Measurements from ENCODE around the gene RASA4B. TPM values are rescaled to one million over a fixed set of nuclear protein-coding genes. Genes with fewer than 3 reads are reported as not detected.
A peak's percentile ranks its signal among the peaks of the same experiment; 100 is the strongest.

Gene RASA4B
- total and polyA plus RNA-seq, 9 of the 15 experiments (the other 6 are each of a cell fraction or from before 2014, with no cell fraction given): 0.01 to 2.9 (median 1.5) TPM; not detected in 1

GRCh38 chr7:102439963-102440795 is 77.4 kb downstream of the RASA4B start (continued):
- no peak for TF ChIP-seq ZNF592 (IDR thresholded peaks at IDR 0.05)
- no peak for TF ChIP-seq ZC3H4 (CRISPR knock-in tag; IDR thresholded peaks at IDR 0.05; ENCODE audit: borderline replicate concordance)
- TF ChIP-seq FOXJ3 (CRISPR knock-in tag; IDR thresholded peaks at IDR 0.05): no peak
- no peak for TF ChIP-seq KAT2B (IDR thresholded peaks at IDR 0.05; ENCODE audit: low read depth, low read length)
- TF ChIP-seq ZKSCAN8 (CRISPR knock-in tag; IDR thresholded peaks at IDR 0.05): no peak
- no peak for TF ChIP-seq PTBP1 (IDR thresholded peaks at IDR 0.05; ENCODE audit: low read depth, low read length)
- TF ChIP-seq CREM (IDR thresholded peaks at IDR 0.05; ENCODE audit: low read depth): peak; percentile 5; the same call in 1 of the 2 replicates
- no peak for TF ChIP-seq HOXB6 (CRISPR knock-in tag; IDR thresholded peaks at IDR 0.05; ENCODE audit: borderline replicate concordance)
- TF ChIP-seq ZZZ3 (IDR thresholded peaks at IDR 0.05): no peak
- TF ChIP-seq ZNF764 (CRISPR knock-in tag; IDR thresholded peaks at IDR 0.05; ENCODE audit: low read depth): 0 out of 2 replicates have a peak, but pooled peaks have one; percentile 32
- no peak for TF ChIP-seq RERE (CRISPR knock-in tag; IDR thresholded peaks at IDR 0.05; ENCODE audit: borderline replicate concordance)
- no peak for TF ChIP-seq FOXA1 (IDR thresholded peaks at IDR 0.05; ENCODE audit: borderline replicate concordance)
- peak; percentile 42 for TF ChIP-seq CBFA2T3 (IDR thresholded peaks at IDR 0.05)
- peak; percentile 48 for TF ChIP-seq NFE2 (IDR thresholded peaks at IDR 0.05; ENCODE audit: low read depth)
- TF ChIP-seq HMG20A (CRISPR knock-in tag; conservative IDR thresholded peaks at IDR 0.05): no peak
- no peak for TF ChIP-seq KAT7 (CRISPR knock-in tag; IDR thresholded peaks at IDR 0.05; ENCODE audit: borderline replicate concordance)
- no peak for TF ChIP-seq HMGXB4 (CRISPR knock-in tag; IDR thresholded peaks at IDR 0.05)
